Coronary artery (tissue), 2 donors: ENCODE measurements around the gene CCDC78.
A peak's percentile ranks its signal among the peaks of the same experiment; 100 is the strongest.

Experiments
- DNase-seq: peaks from one replicate; pipeline ENCODE4 v3.0.0-alpha.2; 2017; ENCODE audit warnings: low spot score
- H3K27ac ChIP-seq, 2 donors: fragments of 200-600 bp; sonication (generic); one replicate each; pipeline ENCODE4 v1.5.1; 2016 to 2019
- H3K4me3 ChIP-seq: fragments of 200-600 bp; sonication (generic); 2 replicates; pipeline ENCODE4 v1.5.1; 2016; ENCODE audit warnings: mild to moderate bottlenecking, moderate library complexity
- TF ChIP-seq, protein P1 (sequence below): fragments of 200-600 bp; sonication (generic); IDR thresholded peaks from one replicate; pipeline ENCODE4 v1.5.1; 2019; ENCODE audit warnings: antibody characterized with exemption

The CCDC78 gene

DNA sequence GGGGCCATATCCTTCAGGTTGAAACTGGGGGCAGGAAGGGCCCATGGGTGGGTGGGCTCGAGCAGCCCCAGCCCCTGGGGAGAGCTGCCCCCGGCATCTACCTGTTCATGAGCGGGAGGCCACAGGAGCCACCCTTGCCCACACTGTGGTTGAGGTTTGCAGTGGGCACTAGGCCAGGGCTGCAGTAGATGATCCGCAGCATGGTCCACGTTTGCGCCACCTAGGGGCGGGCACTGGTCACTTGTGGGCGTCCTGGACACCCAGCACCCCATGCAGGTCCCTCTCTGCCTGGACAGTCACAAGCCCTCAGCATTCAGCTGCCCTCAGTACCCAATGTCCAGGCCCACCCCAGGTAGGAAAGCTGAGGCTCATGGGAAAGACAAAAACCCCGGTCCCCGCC is 40.3 kb downstream of the CCDC78 start:
- TF ChIP-seq, protein P1, sequence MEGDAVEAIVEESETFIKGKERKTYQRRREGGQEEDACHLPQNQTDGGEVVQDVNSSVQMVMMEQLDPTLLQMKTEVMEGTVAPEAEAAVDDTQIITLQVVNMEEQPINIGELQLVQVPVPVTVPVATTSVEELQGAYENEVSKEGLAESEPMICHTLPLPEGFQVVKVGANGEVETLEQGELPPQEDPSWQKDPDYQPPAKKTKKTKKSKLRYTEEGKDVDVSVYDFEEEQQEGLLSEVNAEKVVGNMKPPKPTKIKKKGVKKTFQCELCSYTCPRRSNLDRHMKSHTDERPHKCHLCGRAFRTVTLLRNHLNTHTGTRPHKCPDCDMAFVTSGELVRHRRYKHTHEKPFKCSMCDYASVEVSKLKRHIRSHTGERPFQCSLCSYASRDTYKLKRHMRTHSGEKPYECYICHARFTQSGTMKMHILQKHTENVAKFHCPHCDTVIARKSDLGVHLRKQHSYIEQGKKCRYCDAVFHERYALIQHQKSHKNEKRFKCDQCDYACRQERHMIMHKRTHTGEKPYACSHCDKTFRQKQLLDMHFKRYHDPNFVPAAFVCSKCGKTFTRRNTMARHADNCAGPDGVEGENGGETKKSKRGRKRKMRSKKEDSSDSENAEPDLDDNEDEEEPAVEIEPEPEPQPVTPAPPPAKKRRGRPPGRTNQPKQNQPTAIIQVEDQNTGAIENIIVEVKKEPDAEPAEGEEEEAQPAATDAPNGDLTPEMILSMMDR = no peak
- no peak overlapping the region for H3K27ac ChIP-seq
- H3K4me3 ChIP-seq = no peak overlapping the region
- no peak for DNase-seq

DNA sequence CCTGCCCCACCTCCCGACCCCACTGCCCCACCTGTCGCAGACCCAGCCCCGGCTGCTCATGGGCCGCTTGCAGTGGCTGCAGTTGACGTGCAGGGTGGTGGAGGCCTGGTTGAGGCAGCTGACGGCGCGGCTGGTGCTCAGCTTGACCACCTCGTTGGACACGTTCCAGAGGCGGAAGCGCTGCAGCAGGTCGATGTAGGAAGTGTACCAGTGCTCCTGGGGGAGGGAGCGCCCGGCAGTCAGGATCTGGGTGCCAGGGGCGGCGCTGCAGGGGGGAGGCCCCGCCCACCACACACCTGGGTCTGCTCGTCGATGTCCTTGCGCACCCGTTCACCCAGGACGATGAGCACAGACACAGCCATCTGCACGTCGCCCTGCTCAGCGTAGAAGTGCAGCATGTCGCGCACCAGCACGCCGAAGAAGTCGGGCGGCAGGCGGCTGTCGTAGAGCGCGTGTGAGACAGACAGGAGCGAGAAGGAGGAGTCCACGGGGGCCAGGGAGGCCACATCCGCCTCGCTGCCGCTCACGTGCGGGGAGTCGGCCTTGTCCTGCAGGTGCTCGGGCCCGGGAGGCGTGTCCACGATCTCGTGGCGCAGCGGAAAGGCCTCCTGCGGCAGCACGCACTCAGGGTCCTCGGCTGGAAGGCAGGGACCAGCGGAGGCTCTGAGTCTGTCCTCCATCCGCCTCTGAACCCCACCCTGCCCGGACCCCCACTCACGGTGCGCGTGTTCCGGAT is 41.1 kb downstream of the CCDC78 start:
- TF ChIP-seq, protein P1 = no peak
- peak overlapping the region in 1 of 2 donors; percentile 90 for H3K27ac ChIP-seq
- peak overlapping the region; percentile 98 for H3K4me3 ChIP-seq
- DNase-seq = no peak

DNA sequence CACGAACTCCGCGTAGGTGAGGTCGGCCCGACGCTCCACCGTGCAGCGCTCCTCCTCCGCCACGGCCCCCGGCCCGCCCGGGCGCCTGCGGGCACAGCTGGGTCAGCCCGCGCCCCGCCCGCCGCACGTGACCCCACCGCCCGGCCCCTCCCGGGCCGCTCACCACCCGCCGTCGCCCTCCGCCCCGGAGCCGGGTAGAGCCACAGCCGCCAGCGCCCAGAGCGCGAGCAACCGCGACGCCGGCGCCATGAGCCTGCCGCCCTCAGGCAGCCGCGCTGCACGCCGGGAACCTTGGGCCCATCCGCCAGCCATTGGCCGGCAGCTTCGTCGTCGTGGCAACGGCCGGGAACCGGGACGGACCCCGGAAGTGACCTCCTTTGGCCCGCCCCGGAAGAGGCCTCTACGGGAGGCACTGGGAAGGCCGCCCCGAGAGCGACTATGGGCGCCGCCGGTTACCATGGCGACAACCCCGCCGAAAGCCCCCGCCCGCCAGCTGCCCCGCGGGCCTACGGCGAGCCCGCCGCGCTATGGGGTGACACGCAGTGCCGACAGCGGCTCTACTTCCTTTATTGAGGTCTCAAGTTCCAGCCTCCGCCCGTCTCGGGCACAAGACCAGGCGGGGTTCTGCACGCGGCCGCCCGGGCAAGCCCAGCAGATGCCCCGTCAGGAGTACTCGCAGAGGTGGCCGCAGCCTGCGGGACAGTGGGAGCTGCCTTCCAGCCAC is 42.0 kb downstream of the CCDC78 start, which contains the start of gene JMJD8:
Gene JMJD8 (minus strand): TSS at position 264 of the 724 bp plus-strand sequence. CDS start 15 bp downstream, at position 249.
- peak within 1 kb of the TSS; percentile 67 to 90 for H3K27ac ChIP-seq
- peak within 1 kb of the TSS; percentile 98 for H3K4me3 ChIP-seq
- peak; percentile 97 for DNase-seq
- TF ChIP-seq, protein P1 = no peak

DNA sequence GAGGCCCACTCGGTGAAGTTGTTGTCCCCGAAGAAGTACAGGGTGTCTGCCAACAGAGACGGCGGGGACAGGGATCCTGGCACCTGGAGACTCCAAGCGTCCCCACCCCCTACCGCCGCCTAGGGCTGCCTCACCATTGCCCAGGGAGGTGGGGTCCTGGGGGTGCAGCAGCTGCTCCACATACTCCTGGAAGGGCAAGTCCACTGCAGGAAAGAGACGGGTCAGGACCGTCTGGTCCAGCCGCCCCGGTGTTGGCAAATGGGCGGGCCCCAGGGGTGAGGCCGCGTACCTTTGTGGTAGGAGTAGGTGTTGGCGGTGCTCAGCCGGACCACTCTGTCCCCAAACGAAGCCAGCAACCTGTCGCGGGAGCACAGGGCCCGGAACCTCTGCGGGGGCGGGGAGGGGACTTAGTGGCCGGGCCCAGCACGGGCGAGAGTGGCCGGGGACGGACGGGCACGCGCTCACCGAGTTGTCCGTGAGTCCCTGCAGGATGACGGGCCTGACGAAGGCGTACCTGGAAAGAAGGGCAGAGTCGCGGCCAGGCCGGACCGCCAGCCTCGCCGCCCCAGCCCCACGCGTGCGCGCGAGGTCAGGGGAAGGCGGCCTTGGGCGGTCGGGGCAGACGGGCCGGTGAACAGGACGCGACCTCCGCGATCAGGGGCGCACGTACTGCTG is 42.7 kb downstream of the CCDC78 start:
- no peak for DNase-seq
- TF ChIP-seq, protein P1 = no peak
- H3K27ac ChIP-seq = peak overlapping the region; percentile 67 to 90
- H3K4me3 ChIP-seq = peak overlapping the region; percentile 98

DNA sequence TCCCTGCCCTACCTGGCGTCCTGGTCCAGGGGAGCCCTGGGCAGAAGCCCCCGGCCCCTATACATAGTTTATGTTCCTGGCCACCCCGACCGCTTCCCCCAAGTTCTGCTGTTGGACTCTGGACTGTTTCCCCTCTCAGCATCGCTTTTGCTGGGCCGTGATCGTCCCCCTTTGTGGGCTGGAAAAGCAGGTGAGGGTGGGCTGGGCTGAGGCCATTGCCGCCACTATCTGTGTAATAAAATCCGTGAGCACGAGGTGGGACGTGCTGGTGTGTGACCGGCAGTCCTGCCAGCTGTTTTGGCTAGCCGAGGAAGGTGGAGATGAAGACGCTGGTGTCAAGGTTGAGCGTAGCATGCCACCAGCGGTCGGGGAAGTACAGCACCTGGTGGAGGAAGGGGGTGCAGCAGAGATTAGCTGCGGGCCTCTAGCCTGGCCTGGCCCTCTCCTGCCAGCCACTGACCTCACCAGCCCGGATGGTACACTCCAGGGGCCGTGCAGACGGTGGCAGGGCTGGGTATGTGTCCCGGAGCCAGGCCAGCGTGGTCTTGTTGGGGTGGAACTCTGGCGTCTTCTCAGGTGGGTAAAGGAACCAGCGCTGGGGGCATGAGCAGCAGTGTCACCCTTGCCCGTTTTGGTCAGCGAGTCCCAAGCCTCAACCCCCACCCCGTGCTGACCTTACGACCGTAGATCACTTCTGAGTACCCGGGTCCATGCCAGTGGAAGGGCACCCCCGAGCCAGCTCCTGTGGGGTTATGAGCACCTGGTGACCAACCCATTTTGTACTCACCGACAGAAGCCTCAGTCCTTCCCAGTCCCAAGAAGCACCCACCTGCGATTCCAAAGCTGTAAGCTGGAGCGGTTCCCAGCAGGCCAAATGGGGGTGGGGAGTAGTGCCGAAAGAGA is 43.5 kb downstream of the CCDC78 start:
- DNase-seq = no peak
- Histone ChIP-seq H3K27ac (no peak overlapping the region), H3K4me3 (peak overlapping the region; percentile 98)
- TF ChIP-seq, protein P1 = no peak

DNA sequence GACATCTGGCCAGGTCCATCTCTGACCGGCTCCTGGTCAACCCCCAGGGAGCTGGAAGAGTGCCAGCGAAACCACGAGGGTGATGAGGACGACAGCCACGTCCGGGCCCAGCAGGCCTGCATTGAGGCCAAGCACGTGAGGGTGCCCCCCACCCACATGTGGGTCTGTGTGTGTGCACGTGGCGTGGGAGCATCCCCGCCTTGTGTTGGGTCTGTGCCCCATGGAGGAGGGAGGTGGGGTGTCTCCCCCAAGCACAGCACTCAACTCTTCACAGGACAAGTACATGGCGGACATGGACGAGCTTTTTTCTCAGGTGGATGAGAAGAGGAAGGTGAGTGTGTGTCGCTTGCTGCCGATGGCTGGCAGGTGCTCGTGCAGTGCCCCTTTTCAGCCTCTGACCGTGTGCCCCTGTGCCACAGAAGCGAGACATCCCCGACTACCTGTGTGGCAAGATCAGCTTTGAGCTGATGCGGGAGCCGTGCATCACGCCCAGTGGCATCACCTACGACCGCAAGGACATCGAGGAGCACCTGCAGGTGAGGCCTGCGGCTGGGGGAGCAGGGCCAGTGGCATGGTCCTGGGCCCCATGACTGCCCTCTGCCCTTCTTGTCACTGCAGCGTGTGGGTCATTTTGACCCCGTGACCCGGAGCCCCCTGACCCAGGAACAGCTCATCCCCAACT is 44.4 kb downstream of the CCDC78 start:
- no peak for DNase-seq
- TF ChIP-seq, protein P1 = no peak
- Histone ChIP-seq H3K4me3 (peak overlapping the region; percentile 97), H3K27ac (no peak overlapping the region)
